K562 (cell line): ENCODE results near the gene BOC.

Source experiments
- CBX1 ChIP-seq: sonication (generic); IDR thresholded peaks from 2 replicates; pipeline ENCODE4 v1.6.1; 2016; ENCODE audit warnings: antibody characterized with exemption, low read depth, mild to moderate bottlenecking
- CREB1 ChIP-seq, 2 experiments: sonication (generic) in 1 of 2; formaldehyde crosslinking in 1 of 2; IDR thresholded peaks; 2 replicates each; pipeline versions ENCODE4 v1.6.1 to v1.8.0; 2012 to 2022; ENCODE audit warnings: inconsistent platforms in 1 of 2, mild to moderate bottlenecking in 1 of 2, missing genetic modification reagents in 1 of 2, moderate library complexity in 1 of 2
- CTCF ChIP-seq, 3 experiments: IDR thresholded peaks in 2 of 3; conservative IDR thresholded peaks in 1 of 3; 2 replicates each; pipeline ENCODE4 v1.5.1; 2011 to 2012; ENCODE audit warnings: low read length in 3 of 3, mild to moderate bottlenecking in 3 of 3, control low read depth in 2 of 3, improper control_type of control experiment in 1 of 3, inconsistent platforms in 1 of 3, low read depth in 1 of 3, mixed read lengths in 1 of 3, moderate library complexity in 1 of 3; ENCODE audit not compliant: insufficient read depth in 2 of 3
- EGR1 ChIP-seq: fragments of 450-650 bp; conservative IDR thresholded peaks from 2 replicates; pipeline ENCODE4 v1.6.1; 2017; ENCODE audit warnings: mild to moderate bottlenecking
- MXI1 ChIP-seq: IDR thresholded peaks from 2 replicates; pipeline ENCODE4 v1.6.1; 2011; ENCODE audit warnings: low read depth, mild to moderate bottlenecking, improper control_type of control experiment, low read length
- PCBP1 ChIP-seq: fragments of 200-400 bp; formaldehyde crosslinking; IDR thresholded peaks from 2 replicates; pipeline ENCODE4 v1.6.1; 2018; ENCODE audit warnings: mild to moderate bottlenecking, low read depth, low read length; ENCODE audit not compliant: poor library complexity, severe bottlenecking
- POLR2AphosphoS5 ChIP-seq: IDR thresholded peaks from 2 replicates; pipeline ENCODE4 v1.6.1; 2011; ENCODE audit warnings: mild to moderate bottlenecking, low read depth, low read length, moderate library complexity; ENCODE audit not compliant: control insufficient read depth, insufficient read depth
- RREB1 ChIP-seq: fragments of 250-450 bp; sonication (Bioruptor Pico); IDR thresholded peaks from 2 replicates; pipeline ENCODE4 v1.4.0; 2020
- TEAD4 ChIP-seq, 2 experiments: sonication (generic) in 1 of 2; formaldehyde crosslinking in 1 of 2; IDR thresholded peaks; 2 replicates each; pipeline versions ENCODE4 v1.6.1 to v1.8.0; 2012 to 2022; ENCODE audit warnings: borderline replicate concordance in 1 of 2, inconsistent platforms in 1 of 2, low read length in 1 of 2, mild to moderate bottlenecking in 1 of 2, missing genetic modification reagents in 1 of 2
- TFAM ChIP-seq: fragments of 250-450 bp; sonication (Bioruptor Pico); conservative IDR thresholded peaks from 2 replicates; pipeline ENCODE4 v1.5.0; 2021; ENCODE audit warnings: mild to moderate bottlenecking, moderate library complexity
- ZNF121 ChIP-seq: sonication (generic); formaldehyde crosslinking; conservative IDR thresholded peaks from 2 replicates; pipeline ENCODE4 v1.8.0; 2022; ENCODE audit warnings: missing genetic modification reagents
- ZNF197 ChIP-seq: fragments of 200-800 bp; sonication (Bioruptor generic); IDR thresholded peaks from 2 replicates; pipeline ENCODE4 v1.6.1; 2016; ENCODE audit warnings: low read depth, missing genetic modification characterization, missing compliant biosample characterization
- ZNF785 ChIP-seq: fragments of 250-450 bp; sonication (Bioruptor Pico); IDR thresholded peaks from 2 replicates; pipeline ENCODE4 v1.4.0; 2020; ENCODE audit warnings: mild to moderate bottlenecking

- no peak for TF ChIP-seq CTCF (IDR thresholded peaks at IDR 0.05 in 2 of 3, conservative IDR thresholded peaks at IDR 0.05 in 1 of 3; ENCODE audit: insufficient read depth in 2 of 3, low read depth in 1 of 3, low read length in 3 of 3)
- no peak for TF ChIP-seq EGR1
- no peak for TF ChIP-seq POLR2AphosphoS5
- TF ChIP-seq CBX1, result no peak
- TF ChIP-seq ZNF197, result no peak
- no peak for TF ChIP-seq MXI1
- TF ChIP-seq CREB1 (IDR thresholded peaks at IDR 0.05), result no peak
- no peak for TF ChIP-seq CREB1 (CRISPR knock-in tag; IDR thresholded peaks at IDR 0.05)
- no peak for TF ChIP-seq PCBP1
- TF ChIP-seq TFAM, result no peak
- no peak for TF ChIP-seq ZNF785 (CRISPR knock-in tag)
- TF ChIP-seq TEAD4 (IDR thresholded peaks at IDR 0.05; ENCODE audit: low read length), result no peak
- no peak for TF ChIP-seq TEAD4 (CRISPR knock-in tag; IDR thresholded peaks at IDR 0.05; ENCODE audit: borderline replicate concordance)
- no peak for TF ChIP-seq RREB1 (CRISPR knock-in tag)
- TF ChIP-seq ZNF121 (CRISPR knock-in tag), result no peak
These were observed 73.2 kb downstream of the BOC start for GRCh38 chr3:113284453-113285050.
